H9 (cell line): ENCODE data around the gene OR2AT4. TPM values are rescaled to one million over a fixed set of nuclear protein-coding genes. Genes with fewer than 3 reads are reported as not detected.

Source experiments
- DNase-seq: peaks from one replicate; pipeline ENCODE4 v3.0.0-alpha.2; 2017
- H2AFZ ChIP-seq: one replicate; pipeline ENCODE4 v1.6.1; 2013; ENCODE audit warnings: mild to moderate bottlenecking, low read length, control low read depth, moderate library complexity
- H2AK5ac ChIP-seq: 2 replicates; pipeline ENCODE4 v1.6.1; 2013; ENCODE audit warnings: low read length, control low read depth, mixed read lengths; ENCODE audit not compliant: insufficient read length
- H2BK120ac ChIP-seq: one replicate; pipeline ENCODE4 v1.6.1; 2013; ENCODE audit warnings: low read depth, mild to moderate bottlenecking, low read length, control low read depth, inconsistent platforms; ENCODE audit not compliant: poor library complexity, severe bottlenecking
- H2BK12ac ChIP-seq: 2 replicates; pipeline ENCODE4 v1.6.1; 2013; ENCODE audit warnings: low read length, control low read depth, mixed read lengths, low read depth; ENCODE audit not compliant: insufficient read length
- H2BK15ac ChIP-seq: 2 replicates; pipeline ENCODE4 v1.6.1; 2013; ENCODE audit warnings: low read depth, low read length, control low read depth
- H2BK20ac ChIP-seq: one replicate; pipeline ENCODE4 v1.6.1; 2013; ENCODE audit warnings: low read depth, mild to moderate bottlenecking, low read length, control low read depth, inconsistent platforms; ENCODE audit not compliant: poor library complexity, severe bottlenecking
- H2BK5ac ChIP-seq: 2 replicates; pipeline ENCODE4 v1.6.1; 2013; ENCODE audit warnings: low read length, control low read depth, mixed read lengths; ENCODE audit not compliant: insufficient read length
- H3K14ac ChIP-seq: 2 replicates; pipeline ENCODE4 v1.6.1; 2013; ENCODE audit warnings: low read length, control low read depth; ENCODE audit not compliant: insufficient read depth
- H3K18ac ChIP-seq: 2 replicates; pipeline ENCODE4 v1.6.1; 2013; ENCODE audit warnings: low read depth, mild to moderate bottlenecking, mixed read lengths, low read length, control low read depth; ENCODE audit not compliant: insufficient read length
- H3K23ac ChIP-seq: 2 replicates; pipeline ENCODE4 v1.6.1; 2013; ENCODE audit warnings: low read length, control low read depth, mixed read lengths, low read depth; ENCODE audit not compliant: insufficient read length
- H3K23me2 ChIP-seq: 2 replicates; pipeline ENCODE4 v1.6.1; 2013; ENCODE audit warnings: low read depth, mild to moderate bottlenecking, mixed read lengths, low read length, control low read depth; ENCODE audit not compliant: insufficient read length, poor library complexity, severe bottlenecking
- H3K27ac ChIP-seq: 2 replicates; pipeline ENCODE4 v1.5.1; 2013; ENCODE audit warnings: low read length, control low read depth, mixed read lengths, low read depth; ENCODE audit not compliant: insufficient read length
- H3K27me3 ChIP-seq: 2 replicates; pipeline ENCODE4 v1.6.1; 2013; ENCODE audit warnings: low read length, control low read depth, inconsistent platforms; ENCODE audit not compliant: insufficient read depth
- H3K4ac ChIP-seq: 2 replicates; pipeline ENCODE4 v1.6.1; 2013; ENCODE audit warnings: low read depth, mild to moderate bottlenecking, control low read depth, inconsistent platforms, low read length, moderate library complexity
- H3K4me1 ChIP-seq: 2 replicates; pipeline ENCODE4 v1.6.1; 2013; ENCODE audit warnings: low read length, control low read depth, inconsistent platforms; ENCODE audit not compliant: insufficient read depth
- H3K4me2 ChIP-seq: 2 replicates; pipeline ENCODE4 v1.6.1; 2013; ENCODE audit warnings: low read length, control low read depth, mixed read lengths; ENCODE audit not compliant: insufficient read length, insufficient read depth
- H3K56ac ChIP-seq: 2 replicates; pipeline ENCODE4 v1.6.1; 2013; ENCODE audit warnings: low read depth, mild to moderate bottlenecking, mixed read lengths, low read length, control low read depth; ENCODE audit not compliant: insufficient read length
- H3K79me1 ChIP-seq: 2 replicates; pipeline ENCODE4 v1.6.1; 2013; ENCODE audit warnings: low read depth, mild to moderate bottlenecking, moderate library complexity, low read length, control low read depth, inconsistent platforms; ENCODE audit not compliant: insufficient read depth, poor library complexity, severe bottlenecking
- H3K79me2 ChIP-seq: 2 replicates; pipeline ENCODE4 v1.6.1; 2013; ENCODE audit warnings: low read length, control low read depth, inconsistent platforms; ENCODE audit not compliant: insufficient read depth
- H3K9ac ChIP-seq: 2 replicates; pipeline ENCODE4 v1.6.1; 2013; ENCODE audit warnings: low read length, control low read depth, mixed read lengths; ENCODE audit not compliant: insufficient read length; ENCODE audit errors: extremely low read depth
- H3K9me3 ChIP-seq: one replicate; pipeline ENCODE4 v1.6.1; 2013; ENCODE audit warnings: low read depth, low read length, inconsistent platforms; ENCODE audit not compliant: control insufficient read depth
- H3T11ph ChIP-seq: one replicate; pipeline ENCODE4 v1.6.1; 2013; ENCODE audit warnings: mild to moderate bottlenecking, low read length, control low read depth, inconsistent platforms
- H4K20me1 ChIP-seq: one replicate; pipeline ENCODE4 v1.6.1; 2013; ENCODE audit not compliant: control insufficient read depth, insufficient read length, insufficient read depth
- H4K5ac ChIP-seq: 2 replicates; pipeline ENCODE4 v1.6.1; 2013; ENCODE audit warnings: low read depth, mild to moderate bottlenecking, mixed read lengths, low read length, control low read depth; ENCODE audit not compliant: insufficient read length
- H4K8ac ChIP-seq: replicated peaks from 2 replicates; pipeline ENCODE4 v1.6.1; 2013; ENCODE audit warnings: low read length, control low read depth, mixed read lengths, low read depth; ENCODE audit not compliant: insufficient read length
- H4K91ac ChIP-seq: 2 replicates; pipeline ENCODE4 v1.6.1; 2013; ENCODE audit warnings: low read depth, mild to moderate bottlenecking, moderate library complexity, mixed read lengths, low read length, control low read depth; ENCODE audit not compliant: insufficient read length
- H3K27ac Mint-ChIP-seq, 3 experiments: 2 replicates in 2 of 3; 3 replicates in 1 of 3; pipeline ENCODE4 v1.8.0; 2020 to 2021; ENCODE audit warnings: mixed read lengths in 3 of 3, mild to moderate bottlenecking in 1 of 3, moderate library complexity in 1 of 3
- H3K27me3 Mint-ChIP-seq: 2 replicates; pipeline ENCODE4 v1.8.0; 2021; ENCODE audit warnings: low read depth, mild to moderate bottlenecking, moderate library complexity, mixed read lengths
- H3K36me3 Mint-ChIP-seq, 3 experiments: 2 replicates in 2 of 3; 3 replicates in 1 of 3; pipeline ENCODE4 v1.8.0; 2020 to 2021; ENCODE audit warnings: low read depth in 3 of 3, mixed read lengths in 3 of 3; ENCODE audit not compliant: insufficient read depth in 1 of 3
- H3K4me1 Mint-ChIP-seq, 2 experiments: 2 replicates each; pipeline ENCODE4 v1.8.0; 2020; ENCODE audit warnings: mixed read lengths in 2 of 2
- H3K4me3 Mint-ChIP-seq, 2 experiments: 2 replicates in 1 of 2; 3 replicates in 1 of 2; pipeline ENCODE4 v1.8.0; 2020 to 2021; ENCODE audit warnings: mild to moderate bottlenecking in 2 of 2, mixed read lengths in 2 of 2, moderate library complexity in 1 of 2
- H3K9me3 Mint-ChIP-seq, 2 experiments: 2 replicates in 1 of 2; 3 replicates in 1 of 2; pipeline ENCODE4 v1.8.0; 2020; ENCODE audit warnings: mild to moderate bottlenecking in 2 of 2, mixed read lengths in 2 of 2, moderate library complexity in 1 of 2
- WGBS: extraction: QIAGEN DNeasy Blood & Tissue Kit; methylation state at CpG from one replicate; pipeline ENCODE4 v1.1.7; 2013; ENCODE audit warnings: missing lambda C conversion rate, low lambda C conversion rate, mixed read lengths; ENCODE audit not compliant: insufficient read length; ENCODE audit errors: extremely low coverage; 5-methylcytosine and 5-hydroxymethylcytosine counted together
- total RNA-seq: library from RNA; stranded (reverse); gene quantifications from 2 replicates; pipeline ENCODE4 v1.2.1, GENCODE V29; 2021
- TF ChIP-seq, protein P1 (sequence below): fragments of 200-600 bp; sonication (generic); conservative IDR thresholded peaks from 3 replicates; pipeline ENCODE4 v1.8.0; 2021; ENCODE audit warnings: antibody characterized with exemption, mild to moderate bottlenecking

OR2AT4 gene
- total RNA-seq, 1 experiment from 2014 or later: not detected

DNA sequence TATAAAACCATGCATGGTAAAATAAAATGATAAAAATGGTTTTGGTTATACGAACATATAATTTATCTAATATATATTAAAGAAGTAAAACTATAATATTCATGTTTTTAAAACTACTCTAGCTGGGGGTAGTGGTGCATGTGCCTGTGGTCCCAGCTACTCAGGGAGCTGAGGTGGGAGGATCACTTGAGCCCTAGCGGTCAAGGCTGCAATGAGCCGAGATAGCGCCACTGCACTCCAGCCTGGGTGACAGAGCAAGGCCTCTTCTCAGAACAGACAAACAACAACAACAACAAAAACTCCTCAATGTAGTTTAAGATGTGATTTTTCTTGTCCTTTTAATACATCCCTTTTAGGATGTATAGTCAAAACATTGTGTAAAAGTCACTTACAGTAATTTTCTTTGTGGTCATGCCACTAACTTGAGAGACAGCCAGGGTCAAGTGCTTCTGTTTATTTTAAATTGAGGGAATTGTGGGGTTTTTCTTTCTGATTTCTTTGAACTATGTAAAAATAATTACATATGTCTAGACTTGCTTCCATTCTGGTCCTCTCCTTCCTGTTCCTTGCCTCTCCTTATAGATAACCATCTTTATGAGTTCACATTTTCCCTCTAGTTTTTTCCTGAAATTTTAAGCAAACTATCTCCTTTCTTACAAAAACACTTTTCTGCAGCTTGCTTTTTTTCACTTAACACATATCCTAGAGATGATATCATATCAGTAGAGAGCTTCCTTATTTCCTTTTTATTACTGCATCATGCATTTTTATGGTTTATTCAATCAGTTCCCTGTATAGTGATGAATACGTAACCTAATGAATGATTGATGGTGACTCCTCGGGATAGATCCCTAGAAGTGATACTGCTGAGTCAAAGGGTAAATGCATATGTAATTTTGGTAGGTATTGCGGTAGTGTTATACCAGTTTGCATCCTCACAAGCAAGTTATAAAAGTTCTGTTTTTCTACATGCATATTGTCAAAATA is 9.1 kb downstream of the OR2AT4 start:
- Mint-ChIP-seq H3K27me3 (peaks cover 3% of the 10 kb centered on the region), H3K27ac (no peak overlapping the region), H3K9me3 (peaks cover 20 to 25% of the 10 kb centered on the region in 2 experiments), H3K36me3 (peaks cover 0 to 4% (median 0%) of the 10 kb centered on the region in 3 experiments; a peak in 2 of 7 replicates), H3K4me1 (peaks cover 1 to 2% of the 10 kb centered on the region in 2 experiments; a peak in 2 of 4 replicates), H3K4me3 (no peak overlapping the region)
- DNase-seq: no peak
- H4K91ac ChIP-seq: no peak overlapping the region
- no peaks in the 10 kb centered on the region for H3K27me3 ChIP-seq
- no peak overlapping the region for H2BK120ac ChIP-seq
- H3T11ph ChIP-seq: no peak overlapping the region
- H4K8ac ChIP-seq: no peak overlapping the region
- H3K79me1 ChIP-seq: no peaks in the 10 kb centered on the region
- no peak overlapping the region for H3K27ac ChIP-seq
- no peak overlapping the region for H3K9ac ChIP-seq
- H3K18ac ChIP-seq: no peak overlapping the region
- H3K4ac ChIP-seq: no peak overlapping the region
- no CpG with 5 or more reads among the region's 7 CpGs for WGBS
- H3K23ac ChIP-seq: no peak overlapping the region
- H2AFZ ChIP-seq: no peak overlapping the region
- H3K79me2 ChIP-seq: no peaks in the 10 kb centered on the region
- no peak overlapping the region for H3K4me2 ChIP-seq
- H4K20me1 ChIP-seq: no peaks in the 10 kb centered on the region
- H4K5ac ChIP-seq: no peak overlapping the region
- no peak overlapping the region for H3K14ac ChIP-seq
- no peak overlapping the region for H2BK20ac ChIP-seq
- no peak overlapping the region for H2BK5ac ChIP-seq
- H2BK12ac ChIP-seq: no peak overlapping the region
- H3K4me1 ChIP-seq: no peaks in the 10 kb centered on the region
- TF ChIP-seq, protein P1, sequence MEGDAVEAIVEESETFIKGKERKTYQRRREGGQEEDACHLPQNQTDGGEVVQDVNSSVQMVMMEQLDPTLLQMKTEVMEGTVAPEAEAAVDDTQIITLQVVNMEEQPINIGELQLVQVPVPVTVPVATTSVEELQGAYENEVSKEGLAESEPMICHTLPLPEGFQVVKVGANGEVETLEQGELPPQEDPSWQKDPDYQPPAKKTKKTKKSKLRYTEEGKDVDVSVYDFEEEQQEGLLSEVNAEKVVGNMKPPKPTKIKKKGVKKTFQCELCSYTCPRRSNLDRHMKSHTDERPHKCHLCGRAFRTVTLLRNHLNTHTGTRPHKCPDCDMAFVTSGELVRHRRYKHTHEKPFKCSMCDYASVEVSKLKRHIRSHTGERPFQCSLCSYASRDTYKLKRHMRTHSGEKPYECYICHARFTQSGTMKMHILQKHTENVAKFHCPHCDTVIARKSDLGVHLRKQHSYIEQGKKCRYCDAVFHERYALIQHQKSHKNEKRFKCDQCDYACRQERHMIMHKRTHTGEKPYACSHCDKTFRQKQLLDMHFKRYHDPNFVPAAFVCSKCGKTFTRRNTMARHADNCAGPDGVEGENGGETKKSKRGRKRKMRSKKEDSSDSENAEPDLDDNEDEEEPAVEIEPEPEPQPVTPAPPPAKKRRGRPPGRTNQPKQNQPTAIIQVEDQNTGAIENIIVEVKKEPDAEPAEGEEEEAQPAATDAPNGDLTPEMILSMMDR: peak; percentile 55
- H2BK15ac ChIP-seq: no peak overlapping the region
- no peaks in the 10 kb centered on the region for H3K23me2 ChIP-seq
- H3K9me3 ChIP-seq: no peaks in the 10 kb centered on the region
- no peak overlapping the region for H3K56ac ChIP-seq
- H2AK5ac ChIP-seq: no peak overlapping the region
